ENCODE measurements around the gene COTL1. TPM values are rescaled to one million over a fixed set of nuclear protein-coding genes. Genes with fewer than 3 reads are reported as not detected.

Gene COTL1
- total RNA-seq, 1 donor from 2014 or later: 531 TPM

DNA sequence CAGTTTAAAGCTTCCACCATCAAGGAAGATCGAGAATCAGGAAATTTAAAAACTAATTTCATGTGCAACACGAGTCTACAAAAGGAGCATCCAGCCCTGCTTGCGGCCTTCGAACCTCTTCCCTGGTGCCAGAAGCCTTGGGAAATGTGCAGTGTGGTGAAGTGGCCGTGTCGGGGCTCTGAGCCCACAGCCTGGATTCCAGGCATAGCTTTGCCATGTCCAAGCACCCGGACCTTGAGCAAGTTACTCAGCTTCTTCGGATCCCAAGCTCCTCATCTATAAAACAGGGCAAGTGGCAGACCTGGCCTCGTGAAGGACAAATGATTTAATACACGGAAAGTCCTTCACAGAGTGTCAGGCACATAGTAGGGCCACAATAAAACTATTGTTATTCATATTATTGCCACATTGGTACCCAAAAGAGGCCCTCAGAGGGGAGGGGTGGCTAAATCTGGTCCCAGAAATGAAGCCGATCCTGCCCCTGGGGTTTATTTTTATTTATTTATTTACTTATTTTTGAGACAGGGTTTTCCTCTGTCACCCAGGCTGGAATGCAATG, 34.8 kb downstream of the COTL1 start:
- Mint-ChIP-seq H3K27me3 (ENCODE audit: insufficient read depth) (no peaks in the 10 kb centered on the region), H3K9me3 (no peaks in the 10 kb centered on the region), H3K4me3 (no peak overlapping the region), H3K36me3 (ENCODE audit: low read depth) (peaks cover 29% of the 10 kb centered on the region), H3K4me1 (ENCODE audit: low read depth) (peaks cover 49% of the 10 kb centered on the region), H3K27ac (no peak overlapping the region)
- DNase-seq (ENCODE audit: low spot score): no peak
- intact Hi-C loops (cut with micrococcal nuclease): no loop called here

GRCh38 chr16:84581158-84581557, 36.7 kb downstream of the COTL1 start:
- Mint-ChIP-seq H3K27ac (peak overlapping the region; percentile 18), H3K27me3 (ENCODE audit: insufficient read depth) (no peaks in the 10 kb centered on the region), H3K36me3 (ENCODE audit: low read depth) (peaks cover 34% of the 10 kb centered on the region), H3K9me3 (no peaks in the 10 kb centered on the region), H3K4me3 (no peak overlapping the region), H3K4me1 (ENCODE audit: low read depth) (peaks cover 62% of the 10 kb centered on the region)
- DNase-seq (ENCODE audit: low spot score): no peak
- intact Hi-C loops (cut with micrococcal nuclease): no loop called here

GRCh38 chr16:84579936-84580335, 37.9 kb downstream of the COTL1 start:
- no peak for DNase-seq (ENCODE audit: low spot score)
- H3K27me3 Mint-ChIP-seq (ENCODE audit: insufficient read depth): no peaks in the 10 kb centered on the region
- H3K27ac Mint-ChIP-seq: no peak overlapping the region
- peaks cover 25% of the 10 kb centered on the region for H3K36me3 Mint-ChIP-seq (ENCODE audit: low read depth)
- peaks cover 53% of the 10 kb centered on the region for H3K4me1 Mint-ChIP-seq (ENCODE audit: low read depth)
- no peak overlapping the region for H3K4me3 Mint-ChIP-seq
- intact Hi-C loops (cut with micrococcal nuclease): loop anchor here (2.0 kb wide), 1 partner anchor 13 kb away; no protein-coding TSS in a partner anchor
- no peaks in the 10 kb centered on the region for H3K9me3 Mint-ChIP-seq

GRCh38 chr16:84578538-84579126, 39.2 kb downstream of the COTL1 start:
- Mint-ChIP-seq H3K4me3 (no peak overlapping the region), H3K4me1 (ENCODE audit: low read depth) (peaks cover 45% of the 10 kb centered on the region), H3K27me3 (ENCODE audit: insufficient read depth) (no peaks in the 10 kb centered on the region), H3K36me3 (ENCODE audit: low read depth) (peaks cover 26% of the 10 kb centered on the region), H3K27ac (no peak overlapping the region), H3K9me3 (no peaks in the 10 kb centered on the region)
- intact Hi-C loops (cut with micrococcal nuclease): loop anchor here (2.0 kb wide), 1 partner anchor 14 kb away; no protein-coding TSS in a partner anchor
- DNase-seq (ENCODE audit: low spot score): no peak

GRCh38 chr16:84577034-84577803, 40.7 kb downstream of the COTL1 start:
- peaks cover 48% of the 10 kb centered on the region for H3K4me1 Mint-ChIP-seq (ENCODE audit: low read depth)
- DNase-seq (ENCODE audit: low spot score): no peak
- H3K4me3 Mint-ChIP-seq: no peak overlapping the region
- H3K36me3 Mint-ChIP-seq (ENCODE audit: low read depth): peaks cover 33% of the 10 kb centered on the region
- intact Hi-C loops (cut with micrococcal nuclease): no loop called here
- H3K9me3 Mint-ChIP-seq: no peaks in the 10 kb centered on the region
- H3K27me3 Mint-ChIP-seq (ENCODE audit: insufficient read depth): no peaks in the 10 kb centered on the region
- peak overlapping the region; percentile 44 for H3K27ac Mint-ChIP-seq

- no peak overlapping the region for H3K4me3 Mint-ChIP-seq
- H3K36me3 Mint-ChIP-seq (ENCODE audit: low read depth): peaks cover 45% of the 10 kb centered on the region
- DNase-seq (ENCODE audit: low spot score): no peak
- peak overlapping the region; percentile 26 for H3K27ac Mint-ChIP-seq
- H3K4me1 Mint-ChIP-seq (ENCODE audit: low read depth): peaks cover 46% of the 10 kb centered on the region
- no peaks in the 10 kb centered on the region for H3K27me3 Mint-ChIP-seq (ENCODE audit: insufficient read depth)
- intact Hi-C loops (cut with micrococcal nuclease): no loop called here
- H3K9me3 Mint-ChIP-seq: peaks cover under 1% of the 10 kb centered on the region
Measured at GRCh38 chr16:84575914-84576313, 42.0 kb downstream of the COTL1 start.

- Mint-ChIP-seq H3K27me3 (ENCODE audit: insufficient read depth) (no peaks in the 10 kb centered on the region), H3K4me3 (no peak overlapping the region), H3K27ac (no peak overlapping the region), H3K4me1 (ENCODE audit: low read depth) (peaks cover 63% of the 10 kb centered on the region), H3K9me3 (peaks cover 15% of the 10 kb centered on the region), H3K36me3 (ENCODE audit: low read depth) (peaks cover 57% of the 10 kb centered on the region)
- DNase-seq (ENCODE audit: low spot score): no peak
- intact Hi-C loops (cut with micrococcal nuclease): no loop called here
Measured at GRCh38 chr16:84574191-84574590, 43.7 kb downstream of the COTL1 start.

- no peak for DNase-seq (ENCODE audit: low spot score)
- intact Hi-C loops (cut with micrococcal nuclease): no loop called here
- Mint-ChIP-seq H3K4me3 (peak overlapping the region; percentile 30), H3K9me3 (peaks cover 15% of the 10 kb centered on the region), H3K36me3 (ENCODE audit: low read depth) (peaks cover 59% of the 10 kb centered on the region), H3K27ac (peak overlapping the region; percentile 55), H3K27me3 (ENCODE audit: insufficient read depth) (no peaks in the 10 kb centered on the region), H3K4me1 (ENCODE audit: low read depth) (peaks cover 55% of the 10 kb centered on the region)
Measured at GRCh38 chr16:84572096-84572495, 45.8 kb downstream of the COTL1 start.

- Mint-ChIP-seq H3K9me3 (peaks cover 15% of the 10 kb centered on the region), H3K27me3 (ENCODE audit: insufficient read depth) (no peaks in the 10 kb centered on the region), H3K4me1 (ENCODE audit: low read depth) (peaks cover 54% of the 10 kb centered on the region), H3K4me3 (no peak overlapping the region), H3K36me3 (ENCODE audit: low read depth) (peaks cover 62% of the 10 kb centered on the region), H3K27ac (no peak overlapping the region)
- intact Hi-C loops (cut with micrococcal nuclease): no loop called here
- DNase-seq (ENCODE audit: low spot score): no peak
Measured at GRCh38 chr16:84571506-84571905, 46.4 kb downstream of the COTL1 start.

GRCh38 chr16:84570739-84571403, 47.0 kb downstream of the COTL1 start:
- peaks cover 69% of the 10 kb centered on the region for H3K36me3 Mint-ChIP-seq (ENCODE audit: low read depth)
- no peak overlapping the region for H3K4me3 Mint-ChIP-seq
- intact Hi-C loops (cut with micrococcal nuclease): no loop called here
- peaks cover 15% of the 10 kb centered on the region for H3K9me3 Mint-ChIP-seq
- H3K27ac Mint-ChIP-seq: peak overlapping the region; percentile 36
- peaks cover 48% of the 10 kb centered on the region for H3K4me1 Mint-ChIP-seq (ENCODE audit: low read depth)
- no peaks in the 10 kb centered on the region for H3K27me3 Mint-ChIP-seq (ENCODE audit: insufficient read depth)
- no peak for DNase-seq (ENCODE audit: low spot score)

GRCh38 chr16:84569382-84569987, 48.4 kb downstream of the COTL1 start:
- H3K27ac Mint-ChIP-seq: no peak overlapping the region
- H3K36me3 Mint-ChIP-seq (ENCODE audit: low read depth): peaks cover 75% of the 10 kb centered on the region
- H3K27me3 Mint-ChIP-seq (ENCODE audit: insufficient read depth): no peaks in the 10 kb centered on the region
- peaks cover 47% of the 10 kb centered on the region for H3K4me1 Mint-ChIP-seq (ENCODE audit: low read depth)
- intact Hi-C loops (cut with micrococcal nuclease): no loop called here
- peaks cover 15% of the 10 kb centered on the region for H3K9me3 Mint-ChIP-seq
- no peak for DNase-seq (ENCODE audit: low spot score)
- no peak overlapping the region for H3K4me3 Mint-ChIP-seq

DNA sequence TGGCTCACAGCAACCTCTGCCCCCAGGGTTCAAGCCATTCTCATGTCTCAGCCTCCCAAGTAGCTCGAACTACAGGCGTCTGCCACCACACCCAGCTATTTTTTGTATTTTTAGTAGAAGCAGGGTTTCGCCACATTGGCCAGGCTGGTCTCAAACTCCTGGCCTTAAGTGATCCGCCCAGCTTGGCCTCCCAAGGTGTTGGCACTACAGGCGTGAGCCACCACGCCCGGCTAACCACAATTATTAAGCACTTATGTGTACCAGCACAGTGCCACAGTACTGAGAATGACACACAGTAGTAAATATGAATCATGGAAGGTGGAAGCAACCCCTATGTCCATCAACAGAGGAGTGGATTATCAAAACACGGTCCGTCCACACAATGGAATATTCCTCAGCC, 49.8 kb downstream of the COTL1 start:
- Mint-ChIP-seq H3K36me3 (ENCODE audit: low read depth) (peaks cover 74% of the 10 kb centered on the region), H3K4me1 (ENCODE audit: low read depth) (peaks cover 47% of the 10 kb centered on the region), H3K27me3 (ENCODE audit: insufficient read depth) (no peaks in the 10 kb centered on the region), H3K27ac (peak overlapping the region; percentile 57), H3K9me3 (peaks cover 15% of the 10 kb centered on the region), H3K4me3 (no peak overlapping the region)
- intact Hi-C loops (cut with micrococcal nuclease): no loop called here
- DNase-seq (ENCODE audit: low spot score): no peak

All from activated T-helper 1 cell treated with anti-CD3 and anti-CD28 coated beads, Interleukin-12 subunit alpha, Interleukin-12 subunit beta, Interleukin-2, Interleukin-4 antibody, amounts not matched to agents 30 ng/mL and 10 ng/mL and 1 ng/mL, durations not matched to agents 14 hours and 24 hours and 36 hours (primary cell).